Right lung (tissue), 5 donors: ENCODE results near the gene CNTNAP4. TPM values are rescaled to one million over a fixed set of nuclear protein-coding genes. Genes with fewer than 3 reads are reported as not detected.
A peak's percentile ranks its signal among the peaks of the same experiment; 100 is the strongest.

Experiments
- DNase-seq, 2 donors: peaks; one replicate each; pipeline ENCODE4 v3.0.0-alpha.2; 2013
- polyA plus RNA-seq, 5 donors: library from polyadenylated mRNA; unstranded; fragments of 120-200 nt; gene quantifications; one replicate each; pipeline versions ENCODE4 v1.2.1 to v1.2.3, GENCODE V29; 2013; ENCODE audit warnings: inconsistent platforms in 1 of 5, low replicate concordance in 1 of 5; ENCODE audit not compliant: insufficient read length in 5 of 5, insufficient read depth in 1 of 5

The CNTNAP4 gene
- polyA plus RNA-seq, 5 donors, result 0.37 to 1.3 (median 0.48) TPM

DNA sequence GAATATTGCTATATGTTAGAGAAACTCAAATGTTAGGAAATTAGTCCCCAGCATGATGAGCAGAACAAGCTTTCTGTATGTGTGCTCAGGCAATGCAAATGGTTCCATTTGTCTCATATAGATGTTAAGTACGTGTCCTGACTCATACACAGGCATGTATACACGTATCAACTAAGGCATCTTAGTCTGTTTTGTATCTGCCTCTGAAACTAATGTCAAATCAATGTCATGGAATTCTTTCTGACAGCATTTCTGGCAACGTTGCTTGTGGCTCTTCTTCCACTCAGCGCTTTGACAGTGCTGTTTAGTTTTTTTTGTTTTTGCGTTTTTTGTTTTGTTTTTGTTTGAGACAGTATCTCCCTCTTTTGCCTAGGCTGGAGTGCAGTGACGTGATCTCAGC is 111.9 kb downstream of the CNTNAP4 start:
- no peak for DNase-seq

- DNase-seq, result no peak
These were observed 113.3 kb downstream of the CNTNAP4 start for GRCh38 chr16:76390476-76390875.

- no peak for DNase-seq
These were observed 119.8 kb downstream of the CNTNAP4 start for GRCh38 chr16:76396977-76397376.

- peak; percentile 67 to 78 for DNase-seq
These were observed 132.5 kb downstream of the CNTNAP4 start for GRCh38 chr16:76409706-76410105.

- no peak for DNase-seq
These were observed 144.4 kb downstream of the CNTNAP4 start for GRCh38 chr16:76421571-76421970.

DNA sequence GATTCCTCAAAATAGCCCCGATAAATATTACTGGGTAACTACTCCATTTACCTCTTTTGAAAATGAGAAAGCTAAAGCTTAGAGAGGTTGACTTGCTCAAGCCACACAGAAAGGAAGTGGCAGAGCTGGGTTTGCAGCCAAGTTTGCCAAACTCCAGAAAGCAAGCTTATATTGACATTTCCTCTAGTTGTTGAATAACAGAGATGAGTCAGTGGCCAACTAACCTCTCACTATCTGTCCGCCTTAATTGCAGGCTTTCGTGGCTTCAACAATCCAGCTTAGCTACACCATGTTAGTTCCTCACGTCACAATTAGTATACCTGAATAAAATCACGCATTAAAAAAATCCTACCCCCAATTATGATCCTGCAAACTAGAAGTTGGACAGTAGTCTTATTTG is 151.7 kb downstream of the CNTNAP4 start:
- no peak for DNase-seq

DNA sequence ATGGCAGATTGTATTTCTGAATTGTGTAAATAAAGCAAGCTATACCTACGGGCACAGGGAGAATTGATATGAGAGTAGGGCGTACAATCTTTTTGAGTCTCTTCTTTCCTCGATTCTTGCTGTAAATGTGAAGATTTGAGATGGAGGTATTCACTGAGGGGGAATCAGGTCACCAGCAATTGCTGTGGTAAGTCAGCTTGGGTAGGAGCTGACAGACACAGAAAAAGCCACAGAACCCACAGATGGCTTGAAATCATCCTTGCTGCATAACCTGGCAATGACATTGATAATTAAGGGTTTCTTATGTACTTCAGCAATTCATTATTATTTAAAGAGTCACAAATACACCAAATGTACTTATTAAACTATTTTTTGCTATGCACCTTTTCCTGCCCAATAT is 164.2 kb downstream of the CNTNAP4 start:
- no peak for DNase-seq

DNA sequence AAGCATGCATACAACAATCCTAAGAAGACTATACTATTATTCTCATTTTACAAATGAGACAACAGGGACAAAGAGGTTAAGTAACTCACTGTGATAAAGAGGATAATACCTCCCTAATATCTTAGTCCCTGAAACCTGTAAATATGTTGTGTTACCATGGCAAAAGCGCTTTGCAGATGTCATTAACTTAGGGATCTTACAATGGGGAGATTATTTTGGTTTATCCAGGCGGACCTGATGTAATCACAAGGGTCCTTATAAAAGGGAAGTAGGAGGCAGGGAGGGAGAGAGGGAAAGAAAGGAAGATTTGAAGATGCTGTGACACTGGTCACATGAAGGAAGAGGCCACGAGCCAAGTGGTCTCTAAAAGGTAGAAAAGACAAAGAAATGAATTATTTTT is 164.7 kb downstream of the CNTNAP4 start:
- no peak for DNase-seq

GRCh38 chr16:76443973-76444372 is 166.8 kb downstream of the CNTNAP4 start:
- no peak for DNase-seq

GRCh38 chr16:76444832-76445231 is 167.6 kb downstream of the CNTNAP4 start:
- no peak for DNase-seq

GRCh38 chr16:76445815-76446214 is 168.6 kb downstream of the CNTNAP4 start:
- DNase-seq, result no peak

GRCh38 chr16:76446251-76446650 is 169.1 kb downstream of the CNTNAP4 start:
- DNase-seq, result no peak

DNA sequence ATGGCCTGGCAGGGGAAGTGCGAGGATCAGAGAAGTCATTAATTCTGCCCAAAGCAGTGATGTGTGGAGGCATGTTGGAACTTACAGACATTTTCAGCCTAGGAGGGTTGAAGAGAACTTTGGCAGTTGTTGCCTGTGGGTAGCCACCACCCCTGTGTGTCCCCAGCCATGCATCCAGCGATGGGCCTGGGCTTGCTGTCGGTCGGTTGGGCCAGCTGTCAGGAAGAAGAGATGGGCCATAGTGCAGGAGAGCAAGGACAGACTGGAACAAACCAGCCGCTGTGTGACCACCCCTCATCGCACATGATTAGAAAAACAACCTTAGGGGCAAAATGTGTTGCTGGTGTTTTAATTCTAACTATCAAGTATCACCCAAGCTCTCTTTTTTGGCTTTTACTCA is 173.7 kb downstream of the CNTNAP4 start:
- no peak for DNase-seq

DNA sequence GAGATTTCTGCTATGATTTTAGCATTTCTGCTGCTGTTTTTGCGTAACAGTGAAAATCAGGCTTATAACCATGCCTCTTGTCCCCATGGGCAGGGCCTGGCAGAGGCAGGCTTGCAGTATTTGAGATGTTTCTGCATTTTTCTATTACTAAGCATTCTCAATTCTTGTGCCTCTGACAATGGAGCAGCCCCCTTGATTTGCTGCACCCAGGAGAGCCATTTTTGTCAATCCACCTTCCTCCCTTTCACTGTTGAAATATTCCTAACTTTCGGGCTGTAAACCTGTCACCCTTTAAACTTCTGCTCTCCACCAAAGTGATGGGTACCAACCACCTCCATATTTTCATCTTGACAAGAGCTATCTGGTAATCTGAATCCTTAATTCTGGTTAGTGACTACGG is 178.1 kb downstream of the CNTNAP4 start:
- no peak for DNase-seq

DNA sequence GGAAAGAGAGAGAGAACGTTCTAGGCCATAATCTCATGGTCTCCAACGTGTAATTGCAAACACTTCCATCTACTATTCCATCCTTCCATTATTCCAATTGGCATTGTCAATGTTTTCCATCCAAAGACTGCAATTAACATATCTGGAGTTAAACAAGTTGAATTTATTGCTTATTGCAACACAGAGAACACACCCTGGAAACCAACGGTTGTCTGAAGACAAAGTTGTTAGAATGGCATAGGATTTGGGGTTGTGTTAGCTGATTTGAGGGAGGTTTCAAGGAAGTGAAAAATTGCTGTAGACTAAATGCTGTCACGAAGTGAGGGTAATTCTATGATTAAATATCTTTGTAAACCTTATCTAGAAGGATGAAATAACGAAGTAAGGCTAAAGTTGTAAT is 178.8 kb downstream of the CNTNAP4 start:
- no peak for DNase-seq

DNA sequence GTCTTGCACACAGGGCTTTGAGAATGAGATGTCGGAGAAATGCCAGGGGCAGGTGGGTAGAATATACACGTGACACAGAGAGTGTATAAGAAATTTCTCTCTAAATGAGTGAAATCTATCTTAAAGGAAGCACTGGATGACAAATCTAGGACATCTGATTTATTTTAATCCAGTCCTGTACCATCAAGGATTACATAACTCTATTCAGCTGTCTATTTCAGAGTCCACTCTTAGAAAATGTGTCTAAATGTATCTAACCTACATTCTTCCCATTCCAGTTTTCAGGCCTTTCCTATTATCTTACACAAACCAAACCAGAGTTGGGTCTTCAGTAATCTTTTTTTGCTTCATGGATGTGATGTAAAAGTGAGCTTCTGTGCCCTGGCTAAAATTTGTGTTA is 181.9 kb downstream of the CNTNAP4 start:
- no peak for DNase-seq

GRCh38 chr16:76461836-76462235 is 184.6 kb downstream of the CNTNAP4 start:
- DNase-seq, result no peak

DNA sequence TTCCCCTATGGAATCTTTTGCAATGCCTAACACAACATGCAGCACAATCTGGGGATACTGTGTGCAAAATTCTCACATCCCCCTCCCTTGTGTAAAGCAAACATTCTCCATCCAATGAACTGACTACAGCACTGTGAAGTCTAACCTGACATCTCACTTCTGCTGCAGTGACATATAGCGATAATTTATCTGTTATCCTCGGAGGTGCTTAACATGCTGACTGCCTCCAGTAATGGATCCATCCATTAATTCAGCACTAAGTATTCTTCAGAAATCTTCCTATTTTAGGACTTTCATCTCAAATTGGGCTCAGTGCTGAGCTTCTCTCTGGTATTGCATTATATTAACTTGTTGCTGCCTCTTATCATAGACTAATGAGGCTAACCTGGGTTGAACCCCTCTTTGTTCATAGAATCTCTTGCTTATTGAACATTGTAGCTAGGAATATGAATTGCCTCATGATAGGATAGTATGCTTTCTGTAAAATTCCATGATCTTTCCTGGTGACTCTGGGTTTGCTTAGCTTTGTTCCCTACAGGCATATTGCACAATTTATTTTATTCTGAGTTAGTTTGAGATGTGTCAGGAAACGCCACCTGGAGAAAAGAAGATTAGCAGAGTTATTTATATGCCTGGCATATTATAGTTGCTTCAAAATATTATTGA is 187.9 kb downstream of the CNTNAP4 start:
- DNase-seq, result no peak

DNA sequence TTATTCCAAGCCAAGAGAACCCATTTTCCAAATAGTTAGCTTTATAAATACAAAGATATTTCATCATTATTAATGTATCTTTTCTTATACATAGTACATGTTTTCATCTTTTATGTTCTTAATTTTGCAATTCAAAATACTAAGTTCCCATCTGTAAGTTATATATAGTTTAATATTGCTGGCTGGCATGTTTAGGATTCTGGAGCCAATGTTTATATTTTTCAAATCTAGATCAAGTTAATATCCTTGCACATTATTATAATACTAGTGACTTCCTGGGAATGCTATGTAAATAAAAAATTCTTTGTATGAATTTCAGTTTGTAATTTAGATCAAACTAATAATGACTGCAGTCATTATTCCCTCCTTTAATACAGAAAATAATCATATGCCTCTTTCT is 189.7 kb downstream of the CNTNAP4 start:
- DNase-seq, result peak; percentile 11 to 21

GRCh38 chr16:76474048-76474447 is 196.8 kb downstream of the CNTNAP4 start:
- DNase-seq, result no peak

- DNase-seq, result no peak
These were observed 200.9 kb downstream of the CNTNAP4 start for GRCh38 chr16:76478105-76478504.

GRCh38 chr16:76483307-76483909 is 206.2 kb downstream of the CNTNAP4 start:
- DNase-seq, result no peak

- no peak for DNase-seq
These were observed 206.8 kb downstream of the CNTNAP4 start for GRCh38 chr16:76484020-76484419.

- DNase-seq, result no peak
These were observed 209.5 kb downstream of the CNTNAP4 start for GRCh38 chr16:76486740-76487139.
